Measurements from ENCODE around the gene PSPN.
"Not testable (repeated sequence)": the region's sequence is repeated elsewhere in the genome, so short reads cannot be mapped to it uniquely, and the experiment has no call there.

Gene PSPN

GRCh38 chr19:6373096-6373812, 2.5 kb downstream of the PSPN start:
- DNase-seq (ENCODE audit: low spot score), result peak; percentile 98

GRCh38 chr19:6372594-6373095, 3.1 kb downstream of the PSPN start, which contains the start of gene ALKBH7:
Gene ALKBH7, plus strand, starts transcription at chr19:6372794. Its CDS starts 27 bp downstream, at chr19:6372821.
- peak; percentile 100 for DNase-seq (ENCODE audit: low spot score)

GRCh38 chr19:6364353-6364752, 11.4 kb downstream of the PSPN start:
- DNase-seq (ENCODE audit: low spot score), result no peak

GRCh38 chr19:6362351-6362801, 13.4 kb downstream of the PSPN start:
- no peak for DNase-seq (ENCODE audit: low spot score)

GRCh38 chr19:6362027-6362350, 13.7 kb downstream of the PSPN start:
- no peak for DNase-seq (ENCODE audit: low spot score)

- DNase-seq (ENCODE audit: low spot score), result not testable (repeated sequence)
Observed at GRCh38 chr19:6360857-6361216, 14.9 kb downstream of the PSPN start.

- not testable (repeated sequence) for DNase-seq (ENCODE audit: low spot score)
Observed at GRCh38 chr19:6360445-6360844, 15.3 kb downstream of the PSPN start.

- no peak for DNase-seq (ENCODE audit: low spot score)
Observed at GRCh38 chr19:6359568-6360341, 16.0 kb downstream of the PSPN start.

- no peak for DNase-seq (ENCODE audit: low spot score)
Observed at GRCh38 chr19:6358003-6358402, 17.7 kb downstream of the PSPN start.

GRCh38 chr19:6357174-6357573, 18.6 kb downstream of the PSPN start:
- DNase-seq (ENCODE audit: low spot score), result no peak

- not testable (repeated sequence) for DNase-seq (ENCODE audit: low spot score)
Observed at GRCh38 chr19:6355321-6356040, 20.3 kb downstream of the PSPN start.

- no peak for DNase-seq (ENCODE audit: low spot score)
Observed at GRCh38 chr19:6354098-6354674, 21.5 kb downstream of the PSPN start.

- DNase-seq (ENCODE audit: low spot score), result no peak
Observed at GRCh38 chr19:6352381-6353165, 23.2 kb downstream of the PSPN start.

GRCh38 chr19:6350688-6351087, 25.0 kb downstream of the PSPN start:
- DNase-seq (ENCODE audit: low spot score), result no peak

- DNase-seq (ENCODE audit: low spot score), result not testable (repeated sequence)
Observed at GRCh38 chr19:6349271-6349670, 26.5 kb downstream of the PSPN start.

GRCh38 chr19:6343462-6343861, 32.3 kb downstream of the PSPN start:
- no peak for DNase-seq (ENCODE audit: low spot score)

- DNase-seq (ENCODE audit: low spot score), result no peak
Observed at GRCh38 chr19:6340493-6341201, 35.1 kb downstream of the PSPN start.

- no peak for DNase-seq (ENCODE audit: low spot score)
Observed at GRCh38 chr19:6334490-6335285, 41.0 kb downstream of the PSPN start.

GRCh38 chr19:6333439-6333838, 42.3 kb downstream of the PSPN start, which contains the start of gene ACER1:
Gene ACER1, minus strand, starts transcription at chr19:6333612. Its CDS starts 61 bp downstream, at chr19:6333551.
- no peak for DNase-seq (ENCODE audit: low spot score)

GRCh38 chr19:6326815-6327214, 48.9 kb downstream of the PSPN start:
- no peak for DNase-seq (ENCODE audit: low spot score)
